ENCODE measurements around the gene BMP7. TPM values are rescaled to one million over a fixed set of nuclear protein-coding genes. Genes with fewer than 3 reads are reported as not detected.

Gene BMP7
- total RNA-seq, 1 donor from 2014 or later: 3.7 TPM

GRCh38 chr20:57126481-57127092 is 139.9 kb downstream of the BMP7 start:
- no peak for TF ChIP-seq CTCF (conservative IDR thresholded peaks at IDR 0.05; ENCODE audit: low read depth, low read length)
- DNase-seq (ENCODE audit: low read depth): no peak
- no peak overlapping the region for H3K4me3 ChIP-seq (ENCODE audit: low read depth, low read length)

GRCh38 chr20:57124800-57125517 is 141.5 kb downstream of the BMP7 start:
- no peak for TF ChIP-seq CTCF (conservative IDR thresholded peaks at IDR 0.05; ENCODE audit: low read depth, low read length)
- no peak overlapping the region for H3K4me3 ChIP-seq (ENCODE audit: low read depth, low read length)
- DNase-seq (ENCODE audit: low read depth): no peak

GRCh38 chr20:57124366-57124765 is 142.1 kb downstream of the BMP7 start:
- TF ChIP-seq CTCF (conservative IDR thresholded peaks at IDR 0.05; ENCODE audit: low read depth, low read length): no peak
- no peak overlapping the region for H3K4me3 ChIP-seq (ENCODE audit: low read depth, low read length)
- DNase-seq (ENCODE audit: low read depth): no peak

GRCh38 chr20:57123504-57123903 is 142.9 kb downstream of the BMP7 start:
- TF ChIP-seq CTCF (conservative IDR thresholded peaks at IDR 0.05; ENCODE audit: low read depth, low read length): no peak
- no peak for DNase-seq (ENCODE audit: low read depth)
- H3K4me3 ChIP-seq (ENCODE audit: low read depth, low read length): no peak overlapping the region

- no peak for TF ChIP-seq CTCF (conservative IDR thresholded peaks at IDR 0.05; ENCODE audit: low read depth, low read length)
- DNase-seq (ENCODE audit: low read depth): no peak
These were observed 143.6 kb downstream of the BMP7 start for GRCh38 chr20:57122536-57123489.

GRCh38 chr20:57118964-57119363 is 147.5 kb downstream of the BMP7 start:
- no peak for TF ChIP-seq CTCF (conservative IDR thresholded peaks at IDR 0.05; ENCODE audit: low read depth, low read length)
- no peak overlapping the region for H3K4me3 ChIP-seq (ENCODE audit: low read depth, low read length)
- DNase-seq (ENCODE audit: low read depth): no peak

More at GRCh38 chr20:57122536-57123489, 143.6 kb downstream of the BMP7 start:
- H3K4me3 ChIP-seq (ENCODE audit: low read depth, low read length): no peak overlapping the region

Other genes with a start within 250 kb of the BMP7 start
- not detected in 2 replicates for gene SPO11, start 63.2 kb upstream of the BMP7 start, total RNA-seq
- gene RAE1, start 84.6 kb upstream of the BMP7 start, total RNA-seq: 54.1 and 74.3 TPM in 2 replicates
- 36.8 and 42.2 TPM in 2 replicates for gene RBM38, start 124.8 kb upstream of the BMP7 start, total RNA-seq